ENCODE measurements around the gene TMEM38B.
"Not testable (repeated sequence)": the region's sequence is repeated elsewhere in the genome, so short reads cannot be mapped to it uniquely, and the experiment has no call there.

TMEM38B gene

DNA sequence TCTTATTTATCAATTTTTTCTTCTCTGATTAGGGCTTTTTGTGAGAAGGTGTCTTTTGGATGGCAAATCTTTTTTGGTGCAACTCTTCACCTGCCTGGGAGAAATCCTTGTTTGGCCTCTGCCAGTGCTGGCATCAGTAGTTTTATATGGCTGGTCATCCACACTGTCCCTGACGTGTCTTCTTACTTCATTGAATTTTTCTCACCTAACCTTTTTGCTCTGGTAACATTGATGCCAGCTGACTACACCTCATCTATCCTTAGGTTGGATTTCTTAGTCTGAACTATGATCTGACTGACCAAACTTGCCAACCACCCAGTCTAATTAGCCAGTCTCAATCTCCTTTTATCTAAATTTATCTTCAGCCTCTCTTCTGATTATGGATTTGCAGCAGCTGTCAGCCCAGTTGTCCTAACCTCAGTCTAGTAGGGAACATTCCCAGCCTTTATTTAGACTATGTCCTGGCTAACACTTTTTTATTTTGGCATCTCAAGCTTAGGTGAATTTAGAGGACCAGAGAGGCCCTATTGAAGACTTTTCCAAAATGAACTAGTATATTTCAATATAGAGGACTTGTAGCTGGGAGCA, 10.6 kb upstream of the TMEM38B start:
- FAIRE-seq, result no peak

DNA sequence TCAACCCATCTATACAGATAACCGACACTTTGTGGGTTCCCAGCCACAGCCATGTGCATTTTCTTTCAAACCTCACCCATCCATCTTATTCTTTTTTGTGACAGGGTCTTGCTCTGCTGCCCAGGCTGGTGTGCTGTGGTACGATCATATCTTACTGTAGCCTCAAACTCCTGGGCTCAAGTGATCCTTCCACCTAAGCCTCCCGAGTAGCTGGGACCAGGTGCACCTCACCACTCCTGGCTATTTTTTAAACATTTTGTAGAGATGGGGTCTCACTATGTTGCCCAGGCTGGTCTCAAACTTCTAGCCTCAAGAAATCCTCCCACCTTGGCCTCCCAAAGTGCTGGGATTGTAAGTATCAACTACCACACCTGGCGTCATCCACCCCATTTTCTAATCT, 7.4 kb upstream of the TMEM38B start:
- no peak for FAIRE-seq

DNA sequence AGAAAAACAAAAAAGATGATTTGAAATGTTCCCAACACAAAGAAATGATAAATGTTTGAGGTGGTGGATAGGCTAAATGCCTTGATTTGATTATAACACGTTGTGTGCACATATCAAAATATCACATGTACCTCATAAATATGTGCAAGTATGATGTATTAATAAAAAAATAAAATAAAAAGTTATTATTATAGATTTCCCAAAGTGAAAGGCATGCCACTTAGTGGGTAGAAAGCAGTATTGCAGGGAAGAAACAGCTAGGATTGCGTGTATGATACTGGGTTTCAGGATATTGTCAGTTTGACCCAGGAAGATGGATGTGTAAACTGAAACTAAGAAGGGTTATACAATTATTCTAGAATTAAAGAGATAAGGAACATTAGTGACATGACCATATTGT, 3.6 kb upstream of the TMEM38B start:
- FAIRE-seq, result peak; percentile 95

DNA sequence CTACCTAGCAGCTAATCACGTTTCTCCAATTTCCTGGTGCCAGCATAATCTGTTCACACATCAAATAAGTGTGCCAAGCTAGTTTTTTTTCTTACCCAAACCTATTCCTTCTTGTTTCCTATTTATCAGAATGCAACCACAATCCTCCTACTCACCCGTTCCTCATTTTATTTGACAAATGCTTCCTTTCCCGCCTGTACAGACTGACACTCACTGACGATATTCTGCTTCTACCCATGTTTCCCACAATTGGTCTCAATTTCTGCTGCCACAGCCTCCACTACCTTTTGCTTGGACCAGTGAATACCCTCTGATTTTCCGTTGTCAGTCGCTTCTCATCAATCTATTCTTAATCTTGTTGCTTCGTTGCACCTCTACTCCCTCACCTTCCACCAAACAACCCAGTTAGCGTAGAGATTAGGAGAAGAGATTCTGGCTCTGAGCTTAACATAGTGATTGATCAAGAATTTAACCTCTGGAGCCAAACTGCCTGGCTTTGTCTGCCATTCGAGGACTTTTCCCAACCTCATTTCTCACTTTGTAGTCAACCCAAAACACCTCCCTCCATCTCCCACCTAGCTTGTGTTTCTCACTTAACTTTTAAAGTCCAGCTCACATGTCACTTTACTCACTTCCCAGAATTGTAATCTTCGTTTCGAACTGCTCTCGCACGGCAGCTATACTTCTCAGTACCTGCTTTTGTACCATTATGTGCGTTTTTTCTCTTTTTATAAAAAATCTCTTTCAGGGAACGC, 729 bp upstream of the TMEM38B start:
- FAIRE-seq, result no peak

- no peak for FAIRE-seq
Observed at GRCh38 chr9:105694848-105695581, 674 bp downstream of the TMEM38B start.

- no peak for FAIRE-seq
Observed at GRCh38 chr9:105696219-105696793, 2.0 kb downstream of the TMEM38B start.

DNA sequence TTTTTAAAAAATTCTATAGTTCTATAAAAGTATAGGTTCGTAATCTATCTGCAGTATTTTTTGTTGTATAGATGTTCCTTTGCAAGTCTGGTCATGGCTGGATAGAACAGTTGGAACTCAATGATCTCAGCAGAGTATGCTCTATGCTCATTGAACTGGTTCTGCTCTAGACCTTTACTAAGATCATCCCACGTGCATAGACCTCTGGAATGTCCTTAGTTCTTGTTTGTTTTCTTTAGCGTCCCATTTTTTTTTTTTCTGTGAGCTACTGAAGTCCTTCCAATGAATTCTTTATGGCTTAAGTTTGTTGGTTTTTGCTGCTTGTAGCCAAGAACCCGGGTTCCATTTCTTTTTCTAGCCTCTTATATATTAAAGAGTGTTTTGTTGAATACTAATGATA, 3.5 kb downstream of the TMEM38B start:
- no peak for FAIRE-seq

DNA sequence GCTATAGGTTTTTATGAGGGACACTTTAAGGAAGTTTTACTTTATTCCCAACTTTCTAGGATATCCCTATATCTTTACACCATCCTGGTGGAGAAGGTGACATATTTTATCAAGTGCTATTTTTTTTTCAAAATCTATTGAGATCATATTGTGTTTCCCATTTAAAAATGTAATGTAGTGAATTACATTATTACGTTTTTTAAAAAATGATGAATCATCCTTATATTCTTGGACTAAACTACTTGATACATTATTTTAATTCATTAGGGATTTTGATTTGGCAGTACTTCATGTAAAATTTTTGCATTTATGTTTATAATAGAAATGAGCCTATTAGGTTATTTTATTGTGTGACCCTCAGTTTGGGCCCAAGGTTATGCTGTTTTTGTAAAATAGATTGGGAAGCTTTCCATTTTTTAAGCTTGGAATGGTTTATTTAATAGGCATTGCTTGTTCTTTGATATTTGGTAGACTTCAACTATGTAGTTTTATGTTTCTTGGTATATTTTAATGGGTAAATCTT, 4.1 kb downstream of the TMEM38B start:
- peak; percentile 39 for FAIRE-seq

GRCh38 chr9:105700668-105701067, 6.3 kb downstream of the TMEM38B start:
- no peak for FAIRE-seq

GRCh38 chr9:105701145-105701544, 6.8 kb downstream of the TMEM38B start:
- no peak for FAIRE-seq

DNA sequence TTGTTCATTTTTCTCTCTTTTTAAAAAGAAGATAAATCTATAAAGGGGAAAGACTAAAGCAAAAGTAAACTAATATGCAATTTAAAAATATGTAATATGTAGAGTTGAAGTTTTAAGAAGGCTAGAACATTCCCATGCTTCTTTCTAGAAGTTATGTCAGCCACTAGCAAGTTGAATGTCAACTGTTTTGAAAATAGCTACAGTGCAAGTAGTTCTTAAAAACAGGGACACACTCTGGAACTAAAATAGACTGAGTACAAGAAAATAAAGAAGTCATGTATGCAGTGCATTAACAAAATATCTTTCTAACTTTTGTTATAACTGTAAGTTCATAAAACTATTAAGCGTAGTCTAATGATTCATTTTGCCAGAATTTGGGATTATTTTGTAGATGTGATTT, 7.9 kb downstream of the TMEM38B start:
- no peak for FAIRE-seq

DNA sequence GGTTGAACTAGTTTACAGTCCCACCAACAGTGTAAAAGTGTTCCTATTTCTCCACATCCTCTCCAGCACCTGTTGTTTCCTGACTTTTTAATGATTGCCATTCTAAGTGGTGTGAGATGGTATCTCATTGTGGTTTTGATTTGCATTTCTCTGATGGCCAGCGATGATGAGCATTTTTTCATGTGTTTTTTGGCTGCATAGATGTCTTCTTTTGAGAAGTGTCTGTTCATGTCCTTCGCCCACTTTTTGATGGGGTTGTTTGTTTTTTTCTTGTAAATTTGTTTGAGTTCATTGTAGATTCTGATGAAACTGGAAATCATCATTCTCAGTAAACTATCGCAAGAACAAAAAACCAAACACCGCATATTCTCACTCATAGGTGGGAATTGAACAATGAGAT, 9.3 kb downstream of the TMEM38B start:
- FAIRE-seq, result not testable (repeated sequence)

DNA sequence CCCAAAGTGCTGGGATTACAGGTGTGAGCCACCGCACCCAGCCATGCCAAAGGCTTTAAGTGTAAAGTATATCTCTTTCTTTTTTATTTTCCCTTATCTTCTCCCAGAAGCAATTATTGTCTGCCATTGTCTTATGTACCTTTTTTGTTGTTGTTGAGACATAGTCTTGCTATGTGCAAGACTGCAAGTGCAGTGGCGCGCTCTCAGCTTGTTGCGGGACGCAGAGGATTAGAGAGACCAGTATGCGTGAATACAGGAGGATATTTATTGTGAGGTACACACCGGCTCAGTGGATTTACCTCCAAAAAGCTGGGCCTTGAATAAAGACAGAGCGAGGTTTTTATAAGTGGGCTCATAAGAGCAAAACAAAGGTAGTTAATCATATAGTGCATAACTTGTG, 11.8 kb downstream of the TMEM38B start:
- FAIRE-seq, result no peak

- no peak for FAIRE-seq
Observed at GRCh38 chr9:105708405-105708804, 14.1 kb downstream of the TMEM38B start.

DNA sequence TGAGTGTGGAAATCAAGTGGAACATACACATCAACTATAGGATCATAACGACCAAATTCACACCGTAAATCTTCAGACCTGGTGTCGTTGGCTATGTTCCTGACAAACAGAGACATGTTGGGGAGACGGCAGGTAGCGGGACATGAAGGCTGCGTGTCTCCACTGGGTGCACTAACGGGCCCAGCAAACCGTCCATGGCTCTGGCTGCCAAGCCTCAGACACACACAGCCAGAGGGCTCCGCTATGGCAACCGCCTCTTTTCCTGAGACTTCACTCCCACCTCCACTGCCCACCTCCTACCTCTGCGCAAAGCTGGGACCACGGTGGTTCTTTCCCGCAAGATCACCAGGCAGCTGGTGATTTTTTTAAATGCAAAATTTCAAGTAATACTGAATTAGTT, 16.3 kb downstream of the TMEM38B start:
- no peak for FAIRE-seq

- FAIRE-seq, result no peak
Observed at GRCh38 chr9:105711867-105712266, 17.5 kb downstream of the TMEM38B start.

GRCh38 chr9:105712297-105712696, 18.0 kb downstream of the TMEM38B start:
- no peak for FAIRE-seq

- FAIRE-seq, result no peak
Observed at GRCh38 chr9:105712773-105713172, 18.4 kb downstream of the TMEM38B start.

DNA sequence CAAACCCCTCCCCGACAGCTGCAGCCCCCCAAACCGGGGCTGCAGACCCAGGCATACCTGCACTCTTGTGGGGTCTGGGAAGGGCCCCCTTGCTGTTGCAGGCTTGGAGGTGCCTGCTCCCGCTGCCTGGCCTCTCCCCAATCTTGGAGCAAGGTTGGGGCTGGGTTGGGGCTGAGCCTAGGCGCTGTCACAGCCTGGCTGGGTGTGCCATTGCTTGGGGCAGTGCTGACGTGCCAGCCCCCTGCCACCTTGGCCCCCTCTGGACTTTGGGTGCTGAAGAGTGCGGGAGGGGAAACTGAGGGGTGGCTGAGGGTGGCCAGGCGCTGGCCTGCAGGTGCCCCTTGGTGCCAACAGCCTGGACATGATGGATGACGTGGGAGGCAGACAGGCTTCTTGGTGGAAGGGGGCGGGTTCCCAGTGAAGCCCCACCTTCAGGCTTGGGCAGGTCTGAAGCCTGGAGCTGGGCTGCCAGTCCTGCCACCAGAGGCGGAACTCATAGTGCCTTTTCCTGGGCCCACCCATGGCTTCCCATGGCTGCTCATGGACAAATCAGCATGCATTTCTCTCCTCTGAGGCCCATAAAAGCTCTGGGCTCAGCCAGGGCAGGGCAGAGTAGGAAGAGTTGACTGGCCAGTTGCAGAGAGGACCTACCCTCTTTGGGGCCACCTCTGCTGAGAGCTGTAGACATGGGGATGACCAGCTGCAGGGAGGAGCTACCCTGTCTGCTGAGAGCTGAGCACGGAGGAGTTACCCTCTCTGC, 19.1 kb downstream of the TMEM38B start:
- no peak for FAIRE-seq

GRCh38 chr9:105714020-105714331, 19.6 kb downstream of the TMEM38B start:
- FAIRE-seq, result no peak

GRCh38 chr9:105716146-105716545, 21.8 kb downstream of the TMEM38B start:
- FAIRE-seq, result no peak

DNA sequence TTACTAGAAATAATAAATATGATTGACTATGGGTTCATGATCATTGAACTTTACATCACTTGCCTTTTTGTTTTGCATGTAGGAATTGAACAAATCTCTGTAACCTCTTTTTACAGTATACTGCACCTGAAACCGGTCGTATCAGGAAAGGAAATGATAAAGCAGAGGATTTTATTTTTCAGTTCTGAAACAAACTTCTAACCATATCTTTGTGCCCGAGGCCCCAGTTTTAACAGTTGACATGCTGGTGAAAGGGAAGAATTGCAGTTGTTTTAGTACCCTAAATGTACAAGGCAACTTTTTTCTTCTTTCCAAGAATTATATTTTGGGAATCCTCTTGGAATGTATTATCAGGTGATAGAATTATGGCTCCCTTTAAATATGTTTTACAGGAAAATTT, 27.8 kb downstream of the TMEM38B start:
- FAIRE-seq, result no peak

DNA sequence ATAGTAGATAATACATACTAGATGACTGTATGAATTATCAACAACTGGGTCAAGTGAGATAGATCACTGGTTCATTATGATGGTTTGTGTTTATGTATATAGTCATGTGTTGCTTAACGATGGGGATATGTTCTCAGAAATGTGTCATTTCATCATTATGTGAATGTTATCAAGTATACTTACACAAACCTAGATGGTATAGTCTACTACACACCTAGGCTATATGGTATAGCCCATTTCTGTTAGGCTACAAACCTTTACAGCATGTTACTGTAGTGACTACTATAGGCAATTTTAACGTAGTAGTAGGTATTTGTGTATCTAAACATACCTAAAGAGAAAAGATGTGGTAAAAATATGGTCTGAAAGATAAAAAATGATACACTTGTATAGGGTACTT, 31.0 kb downstream of the TMEM38B start:
- FAIRE-seq, result no peak

Measured in A204.1 (cell line).